H9 (cell line): ENCODE data around the gene MYNN. TPM values are rescaled to one million over a fixed set of nuclear protein-coding genes. Genes with fewer than 3 reads are reported as not detected.

Source experiments
- DNase-seq: peaks from one replicate; pipeline ENCODE4 v3.0.0-alpha.2; 2017
- H2AFZ ChIP-seq: one replicate; pipeline ENCODE4 v1.6.1; 2013; ENCODE audit warnings: mild to moderate bottlenecking, low read length, control low read depth, moderate library complexity
- H2AK5ac ChIP-seq: 2 replicates; pipeline ENCODE4 v1.6.1; 2013; ENCODE audit warnings: low read length, control low read depth, mixed read lengths; ENCODE audit not compliant: insufficient read length
- H2BK120ac ChIP-seq: one replicate; pipeline ENCODE4 v1.6.1; 2013; ENCODE audit warnings: low read depth, mild to moderate bottlenecking, low read length, control low read depth, inconsistent platforms; ENCODE audit not compliant: poor library complexity, severe bottlenecking
- H2BK12ac ChIP-seq: 2 replicates; pipeline ENCODE4 v1.6.1; 2013; ENCODE audit warnings: low read length, control low read depth, mixed read lengths, low read depth; ENCODE audit not compliant: insufficient read length
- H2BK15ac ChIP-seq: 2 replicates; pipeline ENCODE4 v1.6.1; 2013; ENCODE audit warnings: low read depth, low read length, control low read depth
- H2BK20ac ChIP-seq: one replicate; pipeline ENCODE4 v1.6.1; 2013; ENCODE audit warnings: low read depth, mild to moderate bottlenecking, low read length, control low read depth, inconsistent platforms; ENCODE audit not compliant: poor library complexity, severe bottlenecking
- H2BK5ac ChIP-seq: 2 replicates; pipeline ENCODE4 v1.6.1; 2013; ENCODE audit warnings: low read length, control low read depth, mixed read lengths; ENCODE audit not compliant: insufficient read length
- H3K14ac ChIP-seq: 2 replicates; pipeline ENCODE4 v1.6.1; 2013; ENCODE audit warnings: low read length, control low read depth; ENCODE audit not compliant: insufficient read depth
- H3K18ac ChIP-seq: 2 replicates; pipeline ENCODE4 v1.6.1; 2013; ENCODE audit warnings: low read depth, mild to moderate bottlenecking, mixed read lengths, low read length, control low read depth; ENCODE audit not compliant: insufficient read length
- H3K23ac ChIP-seq: 2 replicates; pipeline ENCODE4 v1.6.1; 2013; ENCODE audit warnings: low read length, control low read depth, mixed read lengths, low read depth; ENCODE audit not compliant: insufficient read length
- H3K23me2 ChIP-seq: 2 replicates; pipeline ENCODE4 v1.6.1; 2013; ENCODE audit warnings: low read depth, mild to moderate bottlenecking, mixed read lengths, low read length, control low read depth; ENCODE audit not compliant: insufficient read length, poor library complexity, severe bottlenecking
- H3K27ac ChIP-seq: 2 replicates; pipeline ENCODE4 v1.5.1; 2013; ENCODE audit warnings: low read length, control low read depth, mixed read lengths, low read depth; ENCODE audit not compliant: insufficient read length
- H3K27me3 ChIP-seq: 2 replicates; pipeline ENCODE4 v1.6.1; 2013; ENCODE audit warnings: low read length, control low read depth, inconsistent platforms; ENCODE audit not compliant: insufficient read depth
- H3K4ac ChIP-seq: 2 replicates; pipeline ENCODE4 v1.6.1; 2013; ENCODE audit warnings: low read depth, mild to moderate bottlenecking, control low read depth, inconsistent platforms, low read length, moderate library complexity
- H3K4me1 ChIP-seq: 2 replicates; pipeline ENCODE4 v1.6.1; 2013; ENCODE audit warnings: low read length, control low read depth, inconsistent platforms; ENCODE audit not compliant: insufficient read depth
- H3K4me2 ChIP-seq: 2 replicates; pipeline ENCODE4 v1.6.1; 2013; ENCODE audit warnings: low read length, control low read depth, mixed read lengths; ENCODE audit not compliant: insufficient read length, insufficient read depth
- H3K56ac ChIP-seq: 2 replicates; pipeline ENCODE4 v1.6.1; 2013; ENCODE audit warnings: low read depth, mild to moderate bottlenecking, mixed read lengths, low read length, control low read depth; ENCODE audit not compliant: insufficient read length
- H3K79me1 ChIP-seq: 2 replicates; pipeline ENCODE4 v1.6.1; 2013; ENCODE audit warnings: low read depth, mild to moderate bottlenecking, moderate library complexity, low read length, control low read depth, inconsistent platforms; ENCODE audit not compliant: insufficient read depth, poor library complexity, severe bottlenecking
- H3K79me2 ChIP-seq: 2 replicates; pipeline ENCODE4 v1.6.1; 2013; ENCODE audit warnings: low read length, control low read depth, inconsistent platforms; ENCODE audit not compliant: insufficient read depth
- H3K9ac ChIP-seq: 2 replicates; pipeline ENCODE4 v1.6.1; 2013; ENCODE audit warnings: low read length, control low read depth, mixed read lengths; ENCODE audit not compliant: insufficient read length; ENCODE audit errors: extremely low read depth
- H3K9me3 ChIP-seq: one replicate; pipeline ENCODE4 v1.6.1; 2013; ENCODE audit warnings: low read depth, low read length, inconsistent platforms; ENCODE audit not compliant: control insufficient read depth
- H3T11ph ChIP-seq: one replicate; pipeline ENCODE4 v1.6.1; 2013; ENCODE audit warnings: mild to moderate bottlenecking, low read length, control low read depth, inconsistent platforms
- H4K20me1 ChIP-seq: one replicate; pipeline ENCODE4 v1.6.1; 2013; ENCODE audit not compliant: control insufficient read depth, insufficient read length, insufficient read depth
- H4K5ac ChIP-seq: 2 replicates; pipeline ENCODE4 v1.6.1; 2013; ENCODE audit warnings: low read depth, mild to moderate bottlenecking, mixed read lengths, low read length, control low read depth; ENCODE audit not compliant: insufficient read length
- H4K8ac ChIP-seq: replicated peaks from 2 replicates; pipeline ENCODE4 v1.6.1; 2013; ENCODE audit warnings: low read length, control low read depth, mixed read lengths, low read depth; ENCODE audit not compliant: insufficient read length
- H4K91ac ChIP-seq: 2 replicates; pipeline ENCODE4 v1.6.1; 2013; ENCODE audit warnings: low read depth, mild to moderate bottlenecking, moderate library complexity, mixed read lengths, low read length, control low read depth; ENCODE audit not compliant: insufficient read length
- H3K27ac Mint-ChIP-seq, 3 experiments: 2 replicates in 2 of 3; 3 replicates in 1 of 3; pipeline ENCODE4 v1.8.0; 2020 to 2021; ENCODE audit warnings: mixed read lengths in 3 of 3, mild to moderate bottlenecking in 1 of 3, moderate library complexity in 1 of 3
- H3K27me3 Mint-ChIP-seq: 2 replicates; pipeline ENCODE4 v1.8.0; 2021; ENCODE audit warnings: low read depth, mild to moderate bottlenecking, moderate library complexity, mixed read lengths
- H3K36me3 Mint-ChIP-seq, 3 experiments: 2 replicates in 2 of 3; 3 replicates in 1 of 3; pipeline ENCODE4 v1.8.0; 2020 to 2021; ENCODE audit warnings: low read depth in 3 of 3, mixed read lengths in 3 of 3; ENCODE audit not compliant: insufficient read depth in 1 of 3
- H3K4me1 Mint-ChIP-seq, 2 experiments: 2 replicates each; pipeline ENCODE4 v1.8.0; 2020; ENCODE audit warnings: mixed read lengths in 2 of 2
- H3K4me3 Mint-ChIP-seq, 2 experiments: 2 replicates in 1 of 2; 3 replicates in 1 of 2; pipeline ENCODE4 v1.8.0; 2020 to 2021; ENCODE audit warnings: mild to moderate bottlenecking in 2 of 2, mixed read lengths in 2 of 2, moderate library complexity in 1 of 2
- H3K9me3 Mint-ChIP-seq, 2 experiments: 2 replicates in 1 of 2; 3 replicates in 1 of 2; pipeline ENCODE4 v1.8.0; 2020; ENCODE audit warnings: mild to moderate bottlenecking in 2 of 2, mixed read lengths in 2 of 2, moderate library complexity in 1 of 2
- WGBS: extraction: QIAGEN DNeasy Blood & Tissue Kit; methylation state at CpG from one replicate; pipeline ENCODE4 v1.1.7; 2013; ENCODE audit warnings: missing lambda C conversion rate, low lambda C conversion rate, mixed read lengths; ENCODE audit not compliant: insufficient read length; ENCODE audit errors: extremely low coverage; 5-methylcytosine and 5-hydroxymethylcytosine counted together
- total RNA-seq: library from RNA; stranded (reverse); gene quantifications from 2 replicates; pipeline ENCODE4 v1.2.1, GENCODE V29; 2021
- TF ChIP-seq, protein P1 (sequence below): fragments of 200-600 bp; sonication (generic); conservative IDR thresholded peaks from 3 replicates; pipeline ENCODE4 v1.8.0; 2021; ENCODE audit warnings: antibody characterized with exemption, mild to moderate bottlenecking

The MYNN gene
- total RNA-seq, 1 experiment from 2014 or later: 15.9 TPM

DNA sequence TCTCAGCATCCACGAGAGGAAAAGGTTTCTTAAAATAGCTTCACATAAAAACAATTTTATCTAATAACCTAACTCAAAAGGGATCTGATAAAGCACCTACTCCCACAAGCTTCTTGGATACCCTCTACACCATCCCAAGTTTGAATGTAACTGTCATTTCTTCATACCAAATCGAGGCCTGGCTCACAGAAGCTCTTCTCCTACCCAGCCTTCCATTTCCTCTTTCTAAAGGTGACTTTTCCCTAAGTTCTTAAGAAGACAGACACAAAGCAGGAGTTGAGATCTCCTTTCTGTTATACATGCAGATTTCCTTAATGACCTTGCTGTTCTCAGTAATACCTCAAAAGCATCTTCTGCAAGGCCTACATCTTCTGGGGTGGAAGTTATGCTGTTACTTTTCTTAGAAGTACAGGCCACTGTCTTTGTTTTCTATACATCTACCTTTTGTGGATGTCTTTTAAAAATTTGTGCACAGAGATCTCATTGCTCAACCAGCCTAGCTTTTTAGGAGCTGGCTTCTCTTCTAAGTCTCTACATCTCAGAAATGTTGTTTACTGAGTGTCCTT, 36.1 kb downstream of the MYNN start:
- Histone ChIP-seq H3K4me2 (no peak overlapping the region), H3K56ac (no peak overlapping the region), H3K23me2 (peaks cover 9% of the 10 kb centered on the region), H2BK15ac (no peak overlapping the region), H3K27me3 (no peaks in the 10 kb centered on the region), H2BK12ac (no peak overlapping the region), H2BK120ac (no peak overlapping the region), H3K4ac (no peak overlapping the region), H3K79me1 (no peaks in the 10 kb centered on the region), H3K9ac (no peak overlapping the region), H4K5ac (no peak overlapping the region), H3K9me3 (no peaks in the 10 kb centered on the region), H3T11ph (no peak overlapping the region), H3K79me2 (no peaks in the 10 kb centered on the region), H3K23ac (no peak overlapping the region), H2BK20ac (no peak overlapping the region), H4K8ac (no peak overlapping the region), H3K18ac (no peak overlapping the region), H3K14ac (no peak overlapping the region), H4K20me1 (no peaks in the 10 kb centered on the region), H2AK5ac (no peak overlapping the region), H3K27ac (no peak overlapping the region), H2BK5ac (no peak overlapping the region), H4K91ac (no peak overlapping the region), H3K4me1 (no peaks in the 10 kb centered on the region), H2AFZ (no peak overlapping the region)
- Mint-ChIP-seq H3K9me3 (peaks cover 0 to 3% of the 10 kb centered on the region in 2 experiments; a peak in 2 of 5 replicates), H3K27me3 (peaks cover 20% of the 10 kb centered on the region), H3K4me1 (peaks cover 25 to 30% of the 10 kb centered on the region in 2 experiments), H3K27ac (no peak overlapping the region; a peak in 1 of 7 replicates), H3K4me3 (no peak overlapping the region), H3K36me3 (peaks cover 0 to 4% (median 3%) of the 10 kb centered on the region in 3 experiments; a peak in 3 of 7 replicates)
- WGBS: no CpG with 5 or more reads among the region's 2 CpGs
- no peak for DNase-seq
- TF ChIP-seq, protein P1, sequence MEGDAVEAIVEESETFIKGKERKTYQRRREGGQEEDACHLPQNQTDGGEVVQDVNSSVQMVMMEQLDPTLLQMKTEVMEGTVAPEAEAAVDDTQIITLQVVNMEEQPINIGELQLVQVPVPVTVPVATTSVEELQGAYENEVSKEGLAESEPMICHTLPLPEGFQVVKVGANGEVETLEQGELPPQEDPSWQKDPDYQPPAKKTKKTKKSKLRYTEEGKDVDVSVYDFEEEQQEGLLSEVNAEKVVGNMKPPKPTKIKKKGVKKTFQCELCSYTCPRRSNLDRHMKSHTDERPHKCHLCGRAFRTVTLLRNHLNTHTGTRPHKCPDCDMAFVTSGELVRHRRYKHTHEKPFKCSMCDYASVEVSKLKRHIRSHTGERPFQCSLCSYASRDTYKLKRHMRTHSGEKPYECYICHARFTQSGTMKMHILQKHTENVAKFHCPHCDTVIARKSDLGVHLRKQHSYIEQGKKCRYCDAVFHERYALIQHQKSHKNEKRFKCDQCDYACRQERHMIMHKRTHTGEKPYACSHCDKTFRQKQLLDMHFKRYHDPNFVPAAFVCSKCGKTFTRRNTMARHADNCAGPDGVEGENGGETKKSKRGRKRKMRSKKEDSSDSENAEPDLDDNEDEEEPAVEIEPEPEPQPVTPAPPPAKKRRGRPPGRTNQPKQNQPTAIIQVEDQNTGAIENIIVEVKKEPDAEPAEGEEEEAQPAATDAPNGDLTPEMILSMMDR: no peak
